ENCODE data around the gene NACC2. TPM values are rescaled to one million over a fixed set of nuclear protein-coding genes. Genes with fewer than 3 reads are reported as not detected.
A peak's percentile ranks its signal among the peaks of the same experiment; 100 is the strongest.

NACC2 gene, protein sequence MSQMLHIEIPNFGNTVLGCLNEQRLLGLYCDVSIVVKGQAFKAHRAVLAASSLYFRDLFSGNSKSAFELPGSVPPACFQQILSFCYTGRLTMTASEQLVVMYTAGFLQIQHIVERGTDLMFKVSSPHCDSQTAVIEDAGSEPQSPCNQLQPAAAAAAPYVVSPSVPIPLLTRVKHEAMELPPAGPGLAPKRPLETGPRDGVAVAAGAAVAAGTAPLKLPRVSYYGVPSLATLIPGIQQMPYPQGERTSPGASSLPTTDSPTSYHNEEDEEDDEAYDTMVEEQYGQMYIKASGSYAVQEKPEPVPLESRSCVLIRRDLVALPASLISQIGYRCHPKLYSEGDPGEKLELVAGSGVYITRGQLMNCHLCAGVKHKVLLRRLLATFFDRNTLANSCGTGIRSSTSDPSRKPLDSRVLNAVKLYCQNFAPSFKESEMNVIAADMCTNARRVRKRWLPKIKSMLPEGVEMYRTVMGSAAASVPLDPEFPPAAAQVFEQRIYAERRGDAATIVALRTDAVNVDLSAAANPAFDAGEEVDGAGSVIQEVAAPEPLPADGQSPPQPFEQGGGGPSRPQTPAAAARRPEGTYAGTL
- total RNA-seq, result 21.6 and 26.5 TPM in 2 replicates

- DNase-seq, result peak; percentile 69
Measured at GRCh38 chr9:136095070-136096058, at the start of gene NACC2. NACC2 (minus strand) TSS chr9:136095289; CDS start chr9:136050521, 44,768 bp downstream.

- no peak for DNase-seq
Measured at GRCh38 chr9:136144450-136144849, 49.4 kb upstream of the NACC2 start.

DNA sequence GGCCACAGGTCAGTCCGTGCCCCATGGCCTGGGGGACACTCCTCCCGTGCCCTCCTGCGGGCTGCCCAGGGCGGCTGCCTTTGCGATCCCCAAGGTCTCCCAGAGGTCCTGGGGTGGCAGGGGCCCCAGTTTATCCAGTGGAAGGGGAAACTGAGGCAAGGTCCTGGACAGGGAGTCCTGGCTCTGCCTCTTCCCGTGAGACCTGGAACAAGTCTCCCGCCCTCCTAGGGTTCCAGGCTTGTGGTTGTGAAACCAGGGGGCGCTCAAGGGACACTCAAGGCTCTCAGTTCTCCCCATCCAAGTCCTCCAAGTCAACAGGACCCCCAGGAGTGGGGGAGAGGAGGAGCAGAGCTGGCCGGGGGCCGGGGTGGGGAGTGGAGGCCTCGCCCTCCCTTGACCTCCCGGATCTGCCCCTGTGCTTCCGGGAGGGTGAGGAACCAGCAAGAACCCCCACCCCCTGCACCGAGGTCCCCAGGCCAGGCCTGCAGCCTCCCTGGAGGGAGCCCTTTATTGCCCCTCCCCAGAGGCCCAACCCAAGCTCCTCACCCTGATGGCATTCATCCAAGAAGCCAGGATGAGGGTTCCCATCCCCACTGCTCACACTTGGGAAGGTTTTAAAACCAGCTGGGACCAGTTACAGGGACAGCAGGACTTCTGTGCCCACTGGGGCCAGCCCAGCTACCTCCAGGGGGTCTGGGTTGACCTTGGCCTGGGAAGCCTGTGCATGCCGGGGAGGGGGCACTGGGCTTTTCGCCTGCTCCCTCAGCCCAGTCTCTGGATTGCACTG lies 48.3 kb upstream of the NACC2 start:
- DNase-seq, result peak; percentile 79

DNA sequence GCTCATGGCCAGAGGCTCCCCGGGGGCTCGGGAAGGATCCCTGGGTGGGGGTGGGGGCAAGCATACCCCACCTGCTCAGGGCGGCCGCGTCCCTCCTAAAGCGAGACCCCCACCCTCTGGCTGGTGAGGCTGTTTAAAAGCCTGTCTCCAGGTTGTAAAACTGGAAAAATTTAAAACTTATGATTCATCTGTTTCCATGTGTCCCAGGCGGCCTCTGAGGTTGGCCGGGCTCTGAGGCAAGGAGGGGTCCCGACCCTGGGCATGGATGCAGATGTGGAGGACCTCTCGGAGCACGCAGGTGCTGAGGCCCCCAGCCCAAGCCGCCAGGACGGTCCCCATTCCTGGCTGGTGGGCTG lies 47.7 kb upstream of the NACC2 start:
- no peak for DNase-seq

GRCh38 chr9:136142414-136142796 lies 47.3 kb upstream of the NACC2 start:
- no peak for DNase-seq

GRCh38 chr9:136141682-136142413 lies 46.8 kb upstream of the NACC2 start:
- no peak for DNase-seq

GRCh38 chr9:136140966-136141365 lies 45.9 kb upstream of the NACC2 start:
- DNase-seq, result no peak

DNA sequence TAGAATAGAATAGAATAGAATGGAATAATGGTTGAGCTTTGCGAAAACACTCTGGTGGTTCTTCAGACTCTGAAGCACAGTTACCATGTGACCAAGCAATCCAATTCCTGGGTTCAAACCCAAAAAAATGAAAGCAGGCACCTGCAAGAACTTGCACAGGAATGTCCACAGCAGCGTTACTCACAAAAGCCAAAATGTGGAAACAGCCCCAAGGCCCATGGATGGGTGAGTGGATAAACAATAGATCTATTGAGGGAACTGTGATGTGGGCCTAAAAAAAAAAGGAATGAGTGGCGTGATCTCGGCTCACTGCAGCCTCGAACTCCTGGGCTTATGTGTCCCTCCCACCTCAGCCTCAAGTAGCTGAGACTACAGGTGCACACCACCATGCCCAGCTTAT lies 45.0 kb upstream of the NACC2 start:
- no peak for DNase-seq

DNA sequence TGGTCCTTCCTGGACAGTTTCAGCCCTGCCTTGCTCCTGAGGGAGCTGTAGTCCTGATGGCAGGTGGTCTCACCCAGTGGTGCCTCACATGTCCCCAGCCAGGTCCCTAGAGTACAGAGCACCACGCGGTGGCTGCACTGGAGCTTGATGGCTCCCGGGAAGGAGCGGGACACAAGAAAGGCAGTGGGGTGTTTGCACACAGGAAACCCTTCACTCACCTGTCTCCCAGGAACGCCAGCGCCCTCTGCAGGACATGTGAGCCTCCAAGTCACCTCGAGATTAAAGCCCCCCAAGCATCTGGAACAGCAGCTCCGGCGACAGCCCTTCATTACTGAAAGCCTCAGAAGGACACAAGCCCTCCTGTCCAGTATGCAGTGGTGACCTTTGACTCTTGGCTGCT lies 43.5 kb upstream of the NACC2 start:
- DNase-seq, result peak; percentile 49

DNA sequence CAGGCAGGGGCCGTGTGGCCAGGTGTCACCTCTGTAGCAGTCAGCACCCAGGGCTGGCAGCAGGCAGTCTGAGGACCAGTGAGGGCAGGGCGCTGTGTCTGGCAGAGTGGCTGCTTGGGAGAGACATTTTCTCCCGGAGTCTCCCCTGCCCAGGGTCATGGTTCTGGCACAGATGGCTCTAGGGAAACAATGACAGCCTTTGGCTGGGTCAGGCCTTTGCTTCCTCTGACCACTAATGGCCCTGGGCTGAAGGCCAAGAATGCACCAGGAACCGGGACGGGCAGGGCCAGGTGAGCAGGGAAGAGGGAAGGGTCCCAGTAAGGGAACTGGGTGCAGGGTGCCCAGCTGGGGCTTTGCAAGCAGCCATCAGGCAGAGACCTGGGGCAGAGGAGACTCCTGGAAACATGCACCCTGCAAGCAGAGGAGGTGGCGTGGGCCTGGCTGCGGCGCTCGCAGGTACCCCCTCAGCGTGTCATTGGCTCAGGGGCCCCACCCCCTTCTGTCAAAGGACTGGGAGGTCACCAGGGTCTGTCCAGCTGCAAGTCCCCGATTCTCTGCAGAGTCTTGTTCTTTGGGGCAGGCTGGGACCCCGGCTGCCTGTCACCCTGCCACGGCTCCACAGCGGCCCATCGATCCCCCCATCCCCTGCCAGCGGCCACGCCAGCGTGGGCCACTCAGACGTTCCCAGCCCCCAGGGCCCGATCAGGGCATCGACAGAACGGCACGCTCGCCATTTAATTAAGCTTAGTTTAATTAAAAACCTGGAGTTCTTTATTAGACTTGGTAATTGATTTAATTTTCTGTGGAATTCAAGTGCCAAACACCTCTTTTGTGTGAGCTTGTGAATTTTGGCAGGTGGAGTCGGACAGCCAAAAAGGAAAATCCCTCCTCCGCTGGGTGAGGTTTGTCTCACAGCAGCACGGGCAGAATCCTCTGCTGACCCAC lies 42.5 kb upstream of the NACC2 start:
- peak; percentile 28 for DNase-seq

- DNase-seq, result no peak
Measured at GRCh38 chr9:136136127-136136925, 41.2 kb upstream of the NACC2 start.

GRCh38 chr9:136135326-136136126 lies 40.4 kb upstream of the NACC2 start:
- DNase-seq, result no peak

- no peak for DNase-seq
Measured at GRCh38 chr9:136133959-136134484, 38.9 kb upstream of the NACC2 start.

- DNase-seq, result peak; percentile 54
Measured at GRCh38 chr9:136133191-136133958, 38.3 kb upstream of the NACC2 start.

DNA sequence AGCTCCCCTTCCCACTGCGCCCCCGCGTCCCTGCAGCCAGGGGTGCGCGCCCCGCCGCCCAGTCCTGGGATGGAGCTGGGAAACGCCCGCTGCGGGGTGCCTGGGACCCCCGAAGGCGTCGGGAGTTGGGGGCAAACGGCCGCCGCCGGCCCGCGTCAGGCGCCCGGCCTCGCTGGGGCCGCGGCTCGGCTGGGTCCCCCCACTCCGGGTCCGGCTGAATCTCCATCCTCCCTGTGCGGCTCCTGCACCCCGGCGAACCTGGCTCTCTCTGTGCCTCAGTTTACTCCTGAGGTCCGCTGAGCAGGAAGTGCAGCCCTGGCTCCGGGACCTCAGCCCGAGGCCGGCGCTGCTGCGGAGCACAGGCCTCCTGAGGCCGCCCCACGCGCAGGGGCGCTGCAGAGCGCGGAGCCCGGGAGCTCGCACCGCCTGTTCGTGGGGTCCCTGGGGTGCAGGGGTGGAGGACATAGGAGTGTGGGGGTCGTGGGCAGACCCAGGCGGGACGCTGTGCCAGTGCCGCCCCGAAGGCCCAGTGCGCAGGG lies 37.5 kb upstream of the NACC2 start:
- no peak for DNase-seq

- no peak for DNase-seq
Measured at GRCh38 chr9:136131629-136132511, 36.8 kb upstream of the NACC2 start.
